HuH-7.5 (cell line): ENCODE data around the gene FAM149A.

Experiments
- DNase-seq: peaks from one replicate; pipeline ENCODE4 v3.0.0; 2011; ENCODE audit warnings: low spot score

FAM149A gene

DNA sequence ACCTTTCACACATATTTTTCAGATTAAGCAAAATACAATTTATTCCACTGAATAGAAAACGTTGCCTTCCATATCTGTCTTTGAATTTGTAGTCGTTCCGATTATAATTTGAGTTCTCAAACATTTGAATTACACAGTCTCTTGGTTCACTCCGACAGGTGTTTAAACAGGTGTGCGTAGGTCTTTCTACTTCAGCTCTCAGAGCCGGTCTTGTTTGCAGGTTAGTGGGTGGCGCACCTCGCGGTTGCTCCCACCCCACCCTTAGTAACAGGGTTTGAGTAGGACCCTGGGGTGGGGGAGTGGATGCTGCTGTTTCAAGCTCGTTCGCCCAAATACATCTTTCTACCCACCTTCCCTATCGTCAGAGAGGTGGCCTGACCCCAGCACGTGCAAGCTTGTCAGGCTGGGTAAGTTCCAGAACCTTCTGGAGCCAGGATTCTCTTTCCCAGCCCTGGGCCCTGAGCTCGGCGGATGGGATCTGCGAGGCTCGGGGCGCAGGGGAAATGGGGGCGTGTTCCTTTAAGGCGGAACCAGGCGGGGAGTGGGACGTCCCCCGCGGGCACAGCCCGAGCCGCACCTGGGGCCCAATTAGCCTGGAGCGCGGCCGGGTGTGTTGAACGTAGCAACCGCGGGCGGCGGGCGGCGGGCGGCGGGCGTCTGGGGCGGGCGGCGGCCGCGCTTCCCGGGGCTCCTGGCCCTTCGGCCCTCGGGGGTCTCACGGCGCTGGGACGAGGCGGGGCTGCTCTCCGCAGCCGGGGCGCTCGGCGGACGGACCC lies at the start of gene FAM149A:
Gene FAM149A (plus strand): TSS at position 591 of the 776 bp plus-strand sequence.
- DNase-seq, result peak; percentile 37

DNA sequence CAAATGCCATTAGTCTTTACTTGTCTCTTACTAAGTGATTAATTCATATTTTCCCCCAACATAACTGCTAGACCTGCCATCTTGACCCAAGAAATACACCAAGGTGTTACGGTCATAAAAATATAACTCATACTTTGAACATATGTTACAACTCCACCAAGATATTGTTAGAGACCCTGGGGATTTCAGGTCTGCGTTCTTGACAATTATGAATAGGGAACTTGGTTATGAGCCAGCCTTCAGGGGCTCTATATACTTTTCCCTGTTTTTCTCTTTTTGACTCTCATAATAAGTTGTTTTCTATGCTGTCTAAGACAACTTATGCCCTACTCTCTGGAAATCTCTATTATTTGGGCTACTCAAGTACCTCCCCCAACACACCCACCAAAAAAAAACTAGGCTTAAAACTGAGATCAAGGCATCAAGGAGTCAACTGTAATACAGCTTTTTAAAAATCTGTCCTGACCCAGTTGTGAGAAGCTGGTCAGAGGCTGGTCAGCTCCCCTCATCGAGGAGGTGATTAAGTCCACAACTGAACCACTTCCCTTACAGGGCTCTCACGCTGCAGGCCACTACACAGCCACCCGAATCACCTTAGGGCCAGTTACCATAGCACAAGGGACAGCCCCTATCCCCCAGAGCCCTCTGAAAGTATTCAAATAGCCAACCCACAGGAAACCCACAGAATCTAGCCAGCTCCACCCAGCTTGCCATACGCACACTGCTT lies 46.1 kb upstream of the FAM149A start:
- DNase-seq, result no peak

DNA sequence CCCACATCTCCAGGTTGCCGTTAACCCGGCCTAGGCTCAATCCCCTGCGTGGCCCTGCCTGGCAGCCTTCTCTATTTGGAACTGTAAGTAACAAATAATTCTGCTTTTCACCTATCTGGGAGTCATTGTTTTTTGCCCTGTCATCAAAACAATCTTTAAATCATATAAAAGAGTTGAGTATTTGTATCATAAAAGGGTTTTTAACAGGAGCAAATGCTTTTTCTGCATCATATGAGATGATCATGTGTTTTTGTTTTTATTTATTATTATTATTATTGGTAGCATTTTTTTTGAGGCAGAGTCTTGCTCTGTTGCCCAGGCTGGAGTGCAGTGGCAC lies 45.6 kb upstream of the FAM149A start:
- DNase-seq, result no peak

DNA sequence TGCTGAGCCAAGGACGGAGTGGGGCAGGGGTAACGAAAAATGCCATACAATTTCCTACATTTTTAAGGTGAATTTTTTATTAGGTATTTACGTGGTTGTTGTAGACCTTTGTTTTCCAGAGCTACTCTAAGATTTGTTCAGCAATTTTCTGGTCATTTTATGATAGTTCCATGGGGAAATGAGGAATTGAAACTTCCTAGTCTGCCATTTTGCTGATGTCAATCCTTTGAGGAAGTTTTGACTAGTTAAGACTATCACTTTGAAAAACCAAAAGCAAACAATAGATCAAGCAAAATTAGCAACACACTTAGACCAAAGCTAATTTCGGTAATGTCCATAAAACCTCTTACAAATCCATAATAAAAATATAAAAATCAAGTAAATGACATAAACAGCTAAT lies 42.6 kb upstream of the FAM149A start:
- no peak for DNase-seq

DNA sequence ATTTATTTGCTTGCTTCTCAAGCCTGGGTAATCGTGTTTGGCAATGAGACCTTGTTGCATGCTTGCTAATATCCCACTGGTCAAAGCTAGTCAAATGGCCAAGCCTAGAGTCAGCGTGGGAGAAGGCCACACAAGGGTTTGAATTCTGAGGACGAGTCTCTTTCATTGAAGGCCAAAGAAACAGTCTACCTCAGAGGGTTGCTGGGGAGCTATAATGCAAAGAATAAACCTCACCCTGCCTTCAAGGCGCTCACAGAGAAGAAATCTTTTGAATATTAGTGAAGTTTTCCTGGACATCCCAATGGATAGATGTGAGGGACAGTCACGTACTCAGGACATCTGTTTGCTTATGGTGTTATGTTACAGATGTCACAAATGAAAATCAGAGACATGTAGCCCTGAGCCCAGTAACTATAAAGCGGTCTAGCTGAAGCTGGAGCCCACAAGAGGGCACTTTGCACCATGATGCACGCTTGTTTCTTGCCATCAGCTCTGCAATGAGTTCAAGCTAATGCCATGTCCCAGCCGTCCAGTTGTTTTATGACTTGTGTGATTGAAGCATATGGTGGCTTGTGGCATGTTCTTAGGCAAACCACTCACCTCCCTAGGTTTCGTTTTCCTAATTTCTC lies 36.6 kb upstream of the FAM149A start:
- DNase-seq, result peak; percentile 19

DNA sequence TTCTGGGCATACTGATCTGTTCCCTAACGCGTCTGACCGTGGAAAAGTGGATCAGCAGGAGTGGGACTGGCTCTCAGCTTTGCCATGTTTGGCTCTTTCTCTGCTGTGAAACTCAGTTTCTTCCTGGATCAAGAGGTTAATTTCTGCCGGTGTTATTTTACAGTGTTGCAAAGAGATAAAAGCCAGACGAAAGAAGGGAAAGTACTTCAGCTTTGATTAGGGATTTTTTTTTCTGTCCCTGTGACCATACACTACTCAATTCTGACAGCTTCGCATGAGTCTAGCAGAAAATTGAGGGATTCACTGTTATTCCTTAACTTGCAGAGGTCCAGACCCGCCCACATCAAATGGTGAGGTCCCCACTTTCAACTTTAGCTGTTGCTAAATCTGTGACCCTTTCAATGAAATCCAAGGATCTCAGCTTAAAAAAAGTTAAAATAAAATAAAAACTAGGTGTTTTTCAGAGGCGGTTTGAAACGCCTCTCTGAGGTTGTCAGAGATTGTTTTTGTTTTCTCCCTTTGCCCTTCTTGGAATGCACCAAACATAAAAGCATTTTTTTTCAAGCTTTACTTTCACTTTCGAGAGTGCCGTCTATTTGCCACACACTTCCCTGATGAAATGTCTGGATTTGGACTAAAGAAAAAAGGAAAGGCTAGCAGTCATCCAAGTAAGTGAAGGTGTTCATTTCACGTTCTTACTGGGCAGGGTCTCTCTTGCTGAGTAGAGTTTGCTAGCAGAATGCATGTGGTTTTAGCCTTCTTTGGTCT lies 35.7 kb upstream of the FAM149A start, which contains the start of gene TLR3:
Gene TLR3 (plus strand): TSS at position 576 of the 768 bp plus-strand sequence. CDS start 7,464 bp downstream, outside the sequence.
- no peak for DNase-seq

DNA sequence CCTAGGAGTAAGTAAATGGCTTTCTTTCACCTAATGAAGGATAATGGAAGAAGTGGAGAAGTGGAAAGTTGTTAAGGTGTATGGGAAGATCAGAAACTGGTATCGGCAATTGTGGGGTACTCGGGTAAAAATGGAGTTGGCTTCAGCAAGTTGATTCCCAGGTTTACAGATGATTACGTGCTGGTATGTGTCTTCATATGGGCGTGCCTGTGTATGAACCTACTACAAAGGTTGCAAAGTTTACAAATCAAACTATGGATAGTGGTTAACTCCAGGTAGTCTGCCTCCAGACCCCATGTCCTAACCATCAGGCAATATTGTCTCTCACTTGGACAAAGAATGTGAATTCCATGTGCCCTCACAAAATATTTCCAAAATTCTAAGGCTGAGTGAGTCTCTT lies 34.8 kb upstream of the FAM149A start:
- no peak for DNase-seq

DNA sequence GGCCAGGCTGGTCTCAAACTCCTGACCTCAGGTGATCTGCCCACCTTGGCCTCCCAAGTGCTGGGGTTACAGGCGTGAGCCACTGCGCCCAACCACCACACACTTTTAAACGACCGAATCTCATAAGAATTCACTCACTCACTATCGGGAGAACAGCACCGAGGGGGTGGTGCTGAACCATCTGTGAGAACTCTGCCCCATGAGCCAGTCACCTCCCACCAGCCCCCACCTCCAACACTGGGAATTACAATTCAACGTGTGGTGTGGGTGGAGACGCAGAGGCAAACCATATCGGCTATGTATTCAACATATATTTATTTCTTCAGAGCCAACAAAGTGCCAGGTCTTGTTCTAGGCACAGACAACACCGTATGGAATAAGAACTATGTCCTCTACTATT lies 32.0 kb upstream of the FAM149A start:
- no peak for DNase-seq

DNA sequence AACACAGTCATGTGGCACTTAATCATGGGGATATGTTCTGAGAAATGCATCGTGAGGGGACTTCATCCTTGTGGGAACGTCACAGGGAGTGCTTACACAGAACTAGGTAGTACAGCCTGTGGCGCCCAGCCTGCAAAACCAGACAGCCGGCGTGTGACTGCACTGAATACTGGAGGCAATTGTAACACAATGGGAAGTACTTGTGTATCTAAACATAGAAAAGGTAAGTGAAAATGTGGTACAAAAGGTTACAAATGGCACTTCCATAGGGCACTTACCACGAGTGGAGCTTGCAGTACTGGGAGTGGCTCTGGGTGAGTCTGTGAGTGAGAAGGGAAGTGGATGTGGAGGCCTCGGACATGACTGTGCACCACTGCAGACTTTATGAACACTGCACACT lies 30.3 kb upstream of the FAM149A start:
- DNase-seq, result no peak

DNA sequence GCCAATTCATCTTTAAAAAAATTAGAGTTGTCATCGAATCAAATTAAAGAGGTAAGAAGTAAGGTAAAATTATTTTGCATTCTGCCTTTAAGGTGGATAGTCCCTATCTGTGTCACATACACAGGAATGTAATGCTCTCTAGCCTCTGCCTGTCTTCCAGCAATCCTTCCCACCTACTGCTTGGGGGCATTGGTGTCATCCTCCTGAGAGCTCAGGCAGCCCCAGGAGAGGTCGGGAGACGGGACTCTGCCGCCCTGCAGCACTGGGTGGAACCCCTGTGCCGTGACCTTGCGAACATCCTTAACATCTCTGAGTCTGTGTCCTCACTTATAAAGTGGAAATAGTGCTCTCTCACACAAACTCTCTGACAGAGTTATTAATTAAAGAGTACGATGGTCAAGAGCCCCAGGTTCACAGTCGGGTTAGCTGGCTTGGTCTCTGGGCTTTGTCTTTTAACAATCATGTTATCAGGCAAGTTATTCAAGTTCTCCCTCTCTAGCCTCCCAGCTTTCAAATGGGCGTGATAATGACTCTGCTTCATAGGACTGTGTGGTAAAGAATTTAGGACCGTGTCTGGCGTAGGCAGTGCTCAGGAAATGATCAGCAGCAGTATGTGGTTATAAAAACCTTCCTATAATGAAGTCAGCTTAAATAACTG lies 25.4 kb upstream of the FAM149A start:
- no peak for DNase-seq

DNA sequence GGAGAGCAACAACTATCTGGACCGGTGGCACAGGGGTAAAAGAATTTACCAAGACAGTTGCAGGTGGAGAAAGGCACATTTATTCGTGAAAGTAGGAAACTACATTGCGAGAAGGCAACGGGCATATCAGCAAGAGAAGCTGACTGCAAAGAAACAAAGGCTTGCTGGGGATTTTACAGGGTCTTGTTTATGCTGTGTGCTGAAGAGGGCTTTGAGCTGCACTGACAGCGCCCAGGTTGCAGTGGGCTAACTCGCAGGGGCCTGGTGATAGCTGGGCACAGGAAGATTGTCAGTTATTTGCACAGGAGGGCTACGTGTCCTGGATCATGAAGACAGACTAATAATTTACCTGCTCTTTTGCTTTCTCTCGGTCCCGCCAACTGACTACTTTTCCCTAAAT lies 24.8 kb upstream of the FAM149A start:
- no peak for DNase-seq

DNA sequence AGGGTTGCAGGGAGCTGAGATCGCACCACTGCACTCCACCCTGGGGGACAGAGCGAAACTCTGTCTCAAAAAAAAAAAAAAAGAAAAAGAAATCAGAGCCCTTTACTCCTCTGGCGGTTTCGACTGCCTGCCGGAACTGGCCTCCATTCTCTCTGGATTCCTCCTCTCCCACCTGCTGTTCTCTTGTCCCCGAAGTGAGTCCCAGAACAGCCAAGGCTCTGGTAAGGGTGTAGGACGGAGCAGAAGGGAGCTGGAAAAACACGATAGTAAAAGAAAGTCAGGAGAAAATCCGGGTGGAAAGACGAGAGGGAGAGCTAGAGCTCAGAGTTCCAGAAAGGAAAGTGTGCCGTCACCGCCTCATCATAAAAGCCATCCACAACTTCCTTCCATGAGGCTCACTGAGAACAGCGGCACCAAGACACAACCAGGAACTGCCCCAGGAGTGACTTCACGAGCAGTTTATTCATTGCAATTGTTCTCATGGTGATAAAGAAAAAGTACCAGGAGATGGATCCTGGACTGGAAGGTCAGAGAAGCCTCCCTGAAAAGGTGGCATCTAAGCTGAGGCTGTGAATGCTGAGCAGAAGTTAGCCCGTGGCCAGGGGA lies 23.2 kb upstream of the FAM149A start:
- DNase-seq, result no peak

DNA sequence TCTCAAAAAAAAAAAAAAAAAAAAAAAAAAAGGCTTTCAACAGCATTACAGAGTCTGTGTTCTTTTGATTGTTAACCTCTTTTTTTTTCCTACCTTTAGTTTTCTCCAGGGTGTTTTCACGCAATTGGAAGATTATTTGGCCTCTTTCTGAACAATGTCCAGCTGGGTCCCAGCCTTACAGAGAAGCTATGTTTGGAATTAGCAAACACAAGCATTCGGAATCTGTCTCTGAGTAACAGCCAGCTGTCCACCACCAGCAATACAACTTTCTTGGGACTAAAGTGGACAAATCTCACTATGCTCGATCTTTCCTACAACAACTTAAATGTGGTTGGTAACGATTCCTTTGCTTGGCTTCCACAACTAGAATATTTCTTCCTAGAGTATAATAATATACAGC lies 22.3 kb upstream of the FAM149A start:
- no peak for DNase-seq

DNA sequence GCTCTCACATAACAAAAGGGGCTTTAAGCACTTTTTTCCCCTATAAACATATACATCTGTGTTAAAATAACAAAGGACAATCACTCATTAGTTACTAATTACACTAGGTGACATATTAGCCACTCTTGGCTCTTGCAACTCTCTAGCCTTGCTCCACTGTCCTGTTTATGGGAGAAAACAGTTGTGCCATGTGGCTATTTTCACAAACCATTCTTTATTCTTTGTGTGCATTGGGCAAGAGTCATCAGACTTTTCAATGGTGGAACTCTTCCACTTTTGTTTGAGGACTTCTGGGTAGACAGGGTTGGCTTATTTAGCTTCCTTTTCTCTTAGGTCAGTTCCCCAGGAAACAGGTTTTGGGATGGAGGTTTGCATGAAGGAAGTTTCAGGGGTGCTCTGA lies 16.0 kb upstream of the FAM149A start:
- DNase-seq, result no peak

DNA sequence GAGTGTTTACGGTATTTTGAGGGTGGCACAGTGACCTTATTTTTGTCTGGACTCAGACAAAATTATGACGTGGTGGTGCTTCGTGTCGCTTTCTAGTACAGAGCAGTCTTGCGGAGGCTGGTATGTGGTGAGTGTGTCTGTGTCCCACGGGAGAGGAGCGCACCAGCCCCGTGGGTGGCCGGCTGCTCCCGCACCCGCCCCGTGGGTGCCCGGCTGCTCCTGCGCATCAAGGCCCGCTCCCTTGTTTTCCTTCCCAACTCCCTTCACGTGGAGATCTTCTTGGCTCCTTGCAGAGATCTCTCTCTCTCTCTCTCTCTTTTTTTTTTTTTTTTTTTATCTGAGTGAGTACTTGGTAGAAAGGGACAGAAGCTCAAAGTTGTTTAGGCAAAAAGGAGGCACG lies 12.2 kb upstream of the FAM149A start:
- no peak for DNase-seq

DNA sequence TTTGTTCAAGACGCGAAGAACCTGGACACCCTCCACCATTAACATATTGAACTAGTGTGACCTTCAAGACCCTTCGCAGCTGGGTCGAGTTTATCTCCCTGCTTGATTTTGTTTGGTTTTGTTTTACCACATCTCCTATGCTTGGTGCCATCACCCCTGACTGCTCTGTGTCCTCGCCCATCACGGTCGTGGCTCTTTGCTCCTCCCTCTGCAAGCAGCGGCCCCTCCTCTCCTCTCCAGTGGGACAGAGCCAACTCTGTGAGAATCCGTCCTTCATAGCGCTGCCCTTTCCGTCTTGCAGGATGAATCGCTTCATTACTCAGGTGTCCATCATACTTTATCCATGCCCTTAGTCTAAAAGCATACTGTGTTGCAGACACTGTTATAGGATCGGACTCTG lies 9.1 kb upstream of the FAM149A start:
- DNase-seq, result no peak

DNA sequence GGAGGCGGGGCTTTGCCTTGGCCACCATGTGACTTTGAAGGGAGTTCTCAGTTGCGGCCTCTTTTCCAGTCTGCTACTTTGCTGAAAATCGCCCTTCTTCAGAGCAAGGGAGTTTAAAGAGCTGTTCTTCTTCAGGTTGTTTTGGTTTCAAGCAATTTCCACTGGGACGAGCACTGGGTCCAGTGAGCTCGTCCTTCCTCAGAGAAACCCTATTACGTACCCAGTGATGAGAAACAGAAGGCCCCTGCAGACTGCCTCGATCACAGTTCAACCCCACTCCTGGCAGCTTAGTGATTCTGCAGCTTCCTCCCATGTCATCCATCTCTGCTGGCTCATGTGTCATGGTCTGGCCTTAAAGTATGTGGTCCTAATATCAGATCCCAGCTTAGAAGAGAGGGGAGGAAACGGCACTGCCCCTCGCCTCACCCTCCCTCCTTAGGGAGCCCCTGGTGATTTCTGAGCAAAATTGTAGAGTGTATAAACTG lies 7.8 kb upstream of the FAM149A start:
- no peak for DNase-seq

DNA sequence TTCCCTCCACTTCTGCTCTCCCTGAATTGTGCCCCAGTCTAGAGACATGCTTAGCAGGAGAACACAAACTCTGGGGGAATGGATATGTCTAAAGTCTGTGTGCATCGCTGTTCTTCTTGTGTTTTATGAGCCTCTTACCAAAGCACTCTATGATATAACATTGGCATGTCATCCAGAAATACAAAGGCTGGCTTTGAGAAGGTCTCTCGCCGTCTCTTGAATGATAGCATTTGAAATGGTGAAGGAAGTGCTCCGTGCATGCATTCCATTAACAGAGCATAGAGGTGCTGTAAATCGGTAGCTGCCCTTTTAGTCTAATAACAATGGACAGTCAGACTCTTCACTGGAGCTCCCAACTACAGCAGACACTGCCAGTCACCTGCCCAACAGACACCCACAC lies 7.1 kb upstream of the FAM149A start:
- DNase-seq, result no peak

DNA sequence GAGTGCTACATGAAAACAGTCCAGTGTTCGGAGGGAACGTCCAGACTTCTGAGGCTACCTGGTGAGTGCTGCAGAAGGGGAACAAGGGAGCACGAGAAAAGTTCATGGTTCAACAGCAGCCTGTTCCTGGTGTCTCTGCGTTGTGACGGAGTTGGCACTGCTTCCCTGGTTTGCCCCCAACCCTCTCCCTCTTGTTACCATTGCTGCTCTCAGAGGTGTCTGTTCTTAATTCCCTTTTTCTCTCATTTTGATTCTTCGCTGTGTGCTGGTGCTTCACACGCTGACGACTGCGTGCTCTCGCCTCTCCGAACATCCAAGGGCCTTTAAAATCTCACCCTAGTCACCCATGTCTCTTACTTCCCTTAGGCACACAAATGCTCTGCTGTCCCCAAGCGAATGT lies 1.6 kb upstream of the FAM149A start:
- DNase-seq, result no peak

DNA sequence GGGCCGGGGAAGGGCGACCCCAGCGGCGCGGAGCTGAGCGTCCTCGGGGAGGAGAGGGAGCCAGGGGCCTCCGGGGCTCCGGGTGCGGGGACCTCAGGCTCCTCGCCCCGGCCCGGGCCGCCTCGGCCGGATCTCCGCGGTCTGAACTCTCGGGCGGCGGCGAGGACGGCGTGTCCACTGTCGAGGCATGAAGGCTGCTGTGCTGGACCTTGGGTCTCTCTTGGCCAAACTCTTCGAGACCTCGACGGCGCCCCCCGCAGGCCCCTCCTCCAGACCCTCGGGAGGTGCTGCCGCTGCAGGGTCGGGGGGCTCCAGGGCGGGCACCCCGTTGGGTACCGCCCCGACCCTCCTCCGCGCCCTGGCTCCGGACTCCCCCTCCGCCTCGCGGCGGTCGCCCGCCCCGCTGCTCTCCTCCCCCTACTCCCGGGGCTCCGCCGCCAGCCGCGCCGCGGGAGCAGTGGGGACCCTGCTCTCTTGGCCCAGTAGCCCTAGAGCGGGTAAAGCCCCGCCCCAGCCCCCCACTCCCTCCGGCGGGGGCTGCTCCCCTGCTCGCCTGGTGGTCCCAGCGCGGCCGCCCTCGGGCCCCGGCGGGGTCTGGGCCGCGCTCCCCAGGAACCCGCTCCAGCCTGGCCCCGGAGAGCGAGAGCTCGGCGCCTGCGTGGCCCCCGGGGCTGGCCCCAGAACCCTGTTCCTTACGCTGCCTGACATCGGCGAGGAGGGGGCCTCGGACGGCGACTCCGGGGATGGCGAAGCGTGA lies 564 bp downstream of the FAM149A start:
- peak; percentile 20 for DNase-seq
